NCI-H1105 treated with DMSO at 0.1 percent for 48 hours (cell line): ENCODE results near the gene SLC19A1.

Experiments
- DNase-seq: peaks from one replicate; lab custom pipeline; 2025; lab: John Stamatoyannopoulos, UW

The SLC19A1 gene

GRCh38 chr21:45467221-45467779 lies 74.9 kb downstream of the SLC19A1 start:
- no peak for DNase-seq

GRCh38 chr21:45466330-45467220 lies 75.7 kb downstream of the SLC19A1 start:
- no peak for DNase-seq

GRCh38 chr21:45465611-45466329 lies 76.5 kb downstream of the SLC19A1 start:
- no peak for DNase-seq

- DNase-seq, result no peak
Measured at GRCh38 chr21:45465105-45465504, 77.1 kb downstream of the SLC19A1 start.

GRCh38 chr21:45464309-45464708 lies 77.9 kb downstream of the SLC19A1 start:
- DNase-seq, result no peak

GRCh38 chr21:45463871-45464270 lies 78.4 kb downstream of the SLC19A1 start:
- no peak for DNase-seq

- DNase-seq, result no peak
Measured at GRCh38 chr21:45461806-45462341, 80.4 kb downstream of the SLC19A1 start.

- no peak for DNase-seq
Measured at GRCh38 chr21:45461369-45461750, 80.9 kb downstream of the SLC19A1 start.

GRCh38 chr21:45460611-45461368 lies 81.5 kb downstream of the SLC19A1 start:
- no peak for DNase-seq

GRCh38 chr21:45460011-45460565 lies 82.2 kb downstream of the SLC19A1 start:
- DNase-seq, result no peak

- no peak for DNase-seq
Measured at GRCh38 chr21:45459171-45460010, 82.8 kb downstream of the SLC19A1 start.

GRCh38 chr21:45458281-45459170 lies 83.7 kb downstream of the SLC19A1 start:
- DNase-seq, result no peak

- DNase-seq, result no peak
Measured at GRCh38 chr21:45457832-45458172, 84.4 kb downstream of the SLC19A1 start.

- no peak for DNase-seq
Measured at GRCh38 chr21:45457161-45457831, 84.9 kb downstream of the SLC19A1 start.

- no peak for DNase-seq
Measured at GRCh38 chr21:45456584-45457160, 85.6 kb downstream of the SLC19A1 start.

- DNase-seq, result peak; percentile 28
Measured at GRCh38 chr21:45455674-45456583, 86.3 kb downstream of the SLC19A1 start.

GRCh38 chr21:45454926-45455673 lies 87.1 kb downstream of the SLC19A1 start:
- peak; percentile 39 for DNase-seq
